ENCODE data around the gene ELL. TPM values are rescaled to one million over a fixed set of nuclear protein-coding genes. Genes with fewer than 3 reads are reported as not detected.

ELL gene
- total RNA-seq, 1 experiment from 2014 or later, result 17.0 TPM

DNA sequence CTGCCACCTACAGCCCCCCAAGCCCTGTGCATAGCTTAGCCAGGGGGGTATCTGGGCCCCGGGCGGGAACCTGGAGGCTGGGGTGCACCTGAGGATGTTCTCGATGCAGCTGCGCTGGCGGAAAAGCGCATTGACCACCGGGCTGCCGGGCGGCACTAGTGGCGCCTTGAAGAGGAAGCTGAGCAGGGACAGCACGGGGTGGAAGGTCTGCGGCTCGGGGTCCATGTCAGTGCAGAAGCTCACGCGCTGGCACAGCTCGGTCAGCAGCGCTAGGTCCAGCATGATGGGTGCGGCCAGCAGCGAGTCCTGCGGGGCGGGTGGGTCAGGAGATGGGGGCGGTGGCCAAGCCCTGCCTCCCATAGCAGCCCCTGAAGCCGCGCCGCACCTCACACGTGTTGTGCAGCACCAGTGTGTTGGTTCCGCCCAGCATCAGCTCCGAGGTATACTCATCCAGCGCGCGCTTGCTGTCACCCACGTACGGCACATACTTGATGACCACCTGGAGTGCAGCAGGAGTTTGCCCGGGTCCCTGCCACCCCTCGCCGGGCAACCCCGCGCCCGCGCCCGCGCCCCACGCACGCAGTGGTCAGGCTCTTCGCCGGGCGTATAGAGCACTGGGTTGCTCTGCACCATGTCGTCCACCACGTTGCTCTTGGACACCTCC lies 86.6 kb downstream of the ELL start:
- peak overlapping the region; percentile 14 to 23; a peak in 2 of 5 replicates for H3K4me3 Mint-ChIP-seq
- peaks cover 32 to 40% of the 10 kb centered on the region in 2 experiments for H3K4me1 Mint-ChIP-seq
- no peak overlapping the region for H2AFZ ChIP-seq (ENCODE audit: low read length)
- no peak overlapping the region for H4K91ac ChIP-seq (ENCODE audit: insufficient read length, low read depth, low read length)
- H3K27me3 ChIP-seq (ENCODE audit: insufficient read depth, low read length), result no peaks in the 10 kb centered on the region
- H3K27ac Mint-ChIP-seq, result no peak overlapping the region
- H3K4me1 ChIP-seq (ENCODE audit: insufficient read depth, low read length), result peaks cover 7% of the 10 kb centered on the region; the same call in 1 of the 2 replicates
- no peak overlapping the region for H2BK5ac ChIP-seq (ENCODE audit: insufficient read length, low read length)
- no peak overlapping the region for H2BK20ac ChIP-seq (ENCODE audit: low read depth, low read length, poor library complexity, severe bottlenecking)
- no peaks in the 10 kb centered on the region for H3K79me1 ChIP-seq (ENCODE audit: insufficient read depth, low read depth, low read length, poor library complexity, severe bottlenecking)
- no peak overlapping the region for H4K8ac ChIP-seq (replicated peaks; ENCODE audit: insufficient read length, low read depth, low read length)
- H4K20me1 ChIP-seq (ENCODE audit: control insufficient read depth, insufficient read depth, insufficient read length), result peaks cover 3% of the 10 kb centered on the region
- H3K23me2 ChIP-seq (ENCODE audit: insufficient read length, low read depth, low read length, poor library complexity, severe bottlenecking), result peaks cover 16% of the 10 kb centered on the region
- H3K4me2 ChIP-seq (ENCODE audit: insufficient read depth, insufficient read length, low read length), result no peak overlapping the region
- no peak overlapping the region for H3K18ac ChIP-seq (ENCODE audit: insufficient read length, low read depth, low read length)
- H2BK15ac ChIP-seq (ENCODE audit: low read depth, low read length), result no peak overlapping the region
- H3K4ac ChIP-seq (ENCODE audit: low read depth, low read length), result no peak overlapping the region
- no peaks in the 10 kb centered on the region; a peak in 1 of 5 replicates for H3K9me3 Mint-ChIP-seq
- TF ChIP-seq, protein P1, sequence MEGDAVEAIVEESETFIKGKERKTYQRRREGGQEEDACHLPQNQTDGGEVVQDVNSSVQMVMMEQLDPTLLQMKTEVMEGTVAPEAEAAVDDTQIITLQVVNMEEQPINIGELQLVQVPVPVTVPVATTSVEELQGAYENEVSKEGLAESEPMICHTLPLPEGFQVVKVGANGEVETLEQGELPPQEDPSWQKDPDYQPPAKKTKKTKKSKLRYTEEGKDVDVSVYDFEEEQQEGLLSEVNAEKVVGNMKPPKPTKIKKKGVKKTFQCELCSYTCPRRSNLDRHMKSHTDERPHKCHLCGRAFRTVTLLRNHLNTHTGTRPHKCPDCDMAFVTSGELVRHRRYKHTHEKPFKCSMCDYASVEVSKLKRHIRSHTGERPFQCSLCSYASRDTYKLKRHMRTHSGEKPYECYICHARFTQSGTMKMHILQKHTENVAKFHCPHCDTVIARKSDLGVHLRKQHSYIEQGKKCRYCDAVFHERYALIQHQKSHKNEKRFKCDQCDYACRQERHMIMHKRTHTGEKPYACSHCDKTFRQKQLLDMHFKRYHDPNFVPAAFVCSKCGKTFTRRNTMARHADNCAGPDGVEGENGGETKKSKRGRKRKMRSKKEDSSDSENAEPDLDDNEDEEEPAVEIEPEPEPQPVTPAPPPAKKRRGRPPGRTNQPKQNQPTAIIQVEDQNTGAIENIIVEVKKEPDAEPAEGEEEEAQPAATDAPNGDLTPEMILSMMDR (conservative IDR thresholded peaks at IDR 0.05), result no peak
- no peaks in the 10 kb centered on the region for H3K9me3 ChIP-seq (ENCODE audit: control insufficient read depth, low read depth, low read length)
- H3K79me2 ChIP-seq (ENCODE audit: insufficient read depth, low read length), result no peaks in the 10 kb centered on the region
- H2BK12ac ChIP-seq (ENCODE audit: insufficient read length, low read depth, low read length), result no peak overlapping the region
- no peak overlapping the region for H3K56ac ChIP-seq (ENCODE audit: insufficient read length, low read depth, low read length)
- H4K5ac ChIP-seq (ENCODE audit: insufficient read length, low read depth, low read length), result no peak overlapping the region
- peaks cover 2% of the 10 kb centered on the region for H3K27me3 Mint-ChIP-seq (ENCODE audit: low read depth)
- H3K36me3 Mint-ChIP-seq (ENCODE audit: insufficient read depth in 1 of 3, low read depth in 3 of 3), result peaks cover 2 to 21% (median 19%) of the 10 kb centered on the region in 3 experiments; a peak in 6 of 7 replicates
- no peak overlapping the region for H3K27ac ChIP-seq (ENCODE audit: insufficient read length, low read depth, low read length)
- DNase-seq, result no peak
- no peak overlapping the region for H3T11ph ChIP-seq (ENCODE audit: low read length)
- no peak overlapping the region for H2BK120ac ChIP-seq (ENCODE audit: low read depth, low read length, poor library complexity, severe bottlenecking)
- no peak overlapping the region for H3K9ac ChIP-seq (ENCODE audit: extremely low read depth, insufficient read length, low read length)
- no CpG with 5 or more reads among the region's 49 CpGs for WGBS (ENCODE audit: extremely low coverage, insufficient read length, low lambda C conversion rate)
- H3K14ac ChIP-seq (ENCODE audit: insufficient read depth, low read length), result no peak overlapping the region
- H2AK5ac ChIP-seq (ENCODE audit: insufficient read length, low read length), result no peak overlapping the region
- H3K23ac ChIP-seq (ENCODE audit: insufficient read length, low read depth, low read length), result no peak overlapping the region
